ENCODE data around the gene SAMD11.

GRCh38 chr1:928825-929661 lies 5.3 kb downstream of the SAMD11 start:
- TF ChIP-seq EZH2 (IDR thresholded peaks at IDR 0.05; ENCODE audit: insufficient read depth, poor library complexity, severe bottlenecking) (no peak), EZH2phosphoT487 (IDR thresholded peaks at IDR 0.05; ENCODE audit: insufficient read depth, low read depth) (no peak)

Measured in GM23248 (cell line).